Hematopoietic multipotent progenitor cell treated with erythropoietin and hydrocortisone succinate and interleukin-3 and kit ligand, for 17 days (in vitro differentiated cells): ENCODE results near the gene TSPAN4.

Experiments
- DNase-seq: peaks from one replicate; pipeline ENCODE4 v3.0.0-alpha.2; 2015; ENCODE audit warnings: low spot score

TSPAN4 gene

DNA sequence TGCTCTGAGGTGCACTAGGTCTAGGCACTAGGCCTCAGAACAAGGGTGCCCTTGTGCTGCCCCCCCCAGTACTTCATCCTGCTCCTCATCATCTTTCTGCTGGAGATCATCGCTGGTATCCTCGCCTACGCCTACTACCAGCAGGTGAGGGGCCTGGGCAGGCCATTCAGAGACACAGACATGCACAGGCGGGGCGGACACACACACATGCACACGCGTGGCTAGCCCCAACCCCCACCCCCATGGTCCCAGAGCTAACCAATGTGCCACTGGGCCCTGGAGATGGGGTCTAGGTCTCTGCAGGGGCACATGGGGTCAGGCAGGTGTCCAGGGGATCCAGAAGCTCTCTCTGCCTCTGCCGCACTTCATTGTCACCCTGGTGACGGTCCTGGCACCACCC is 6.0 kb upstream of the TSPAN4 start:
- no peak for DNase-seq

DNA sequence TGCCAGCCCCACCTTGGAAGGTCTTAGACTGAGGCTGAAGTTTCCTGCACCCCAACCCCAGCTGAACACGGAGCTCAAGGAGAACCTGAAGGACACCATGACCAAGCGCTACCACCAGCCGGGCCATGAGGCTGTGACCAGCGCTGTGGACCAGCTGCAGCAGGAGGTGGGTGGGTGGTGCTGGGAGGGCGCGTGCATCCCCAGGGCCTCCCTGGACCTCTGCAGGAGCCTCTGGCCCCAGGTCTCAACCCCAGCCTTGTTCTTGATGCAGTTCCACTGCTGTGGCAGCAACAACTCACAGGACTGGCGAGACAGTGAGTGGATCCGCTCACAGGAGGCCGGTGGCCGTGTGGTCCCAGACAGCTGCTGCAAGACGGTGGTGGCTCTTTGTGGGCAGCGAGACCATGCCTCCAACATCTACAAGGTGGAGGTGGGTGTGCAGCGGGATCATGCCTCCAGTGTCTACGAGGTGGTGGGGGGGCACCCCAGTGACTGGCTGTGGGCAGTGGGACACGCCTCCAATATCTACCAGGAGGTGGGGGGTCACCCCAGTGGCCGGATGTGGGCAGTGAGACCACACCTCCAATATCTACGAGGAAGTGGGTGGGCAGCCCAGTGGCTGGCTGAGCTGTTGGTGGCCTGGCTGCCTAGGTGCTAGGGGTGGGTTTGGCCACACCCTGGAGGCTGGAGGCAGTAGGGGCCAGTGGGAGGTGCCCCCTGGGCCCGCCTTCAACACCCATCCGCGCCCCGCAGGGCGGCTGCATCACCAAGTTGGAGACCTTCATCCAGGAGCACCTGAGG is 5.3 kb upstream of the TSPAN4 start:
- no peak for DNase-seq

DNA sequence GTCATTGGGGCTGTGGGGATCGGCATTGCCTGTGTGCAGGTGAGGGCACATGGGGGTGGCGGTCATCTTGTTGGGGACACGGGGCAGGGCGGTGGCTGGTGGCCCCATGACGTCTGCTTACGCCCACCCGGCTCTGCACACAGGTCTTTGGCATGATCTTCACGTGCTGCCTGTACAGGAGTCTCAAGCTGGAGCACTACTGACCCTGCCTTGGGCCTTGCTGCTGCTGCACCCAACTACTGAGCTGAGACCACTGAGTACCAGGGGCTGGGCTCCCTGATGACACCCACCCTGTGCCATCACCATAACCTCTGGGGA is 4.7 kb upstream of the TSPAN4 start:
- DNase-seq: no peak

DNA sequence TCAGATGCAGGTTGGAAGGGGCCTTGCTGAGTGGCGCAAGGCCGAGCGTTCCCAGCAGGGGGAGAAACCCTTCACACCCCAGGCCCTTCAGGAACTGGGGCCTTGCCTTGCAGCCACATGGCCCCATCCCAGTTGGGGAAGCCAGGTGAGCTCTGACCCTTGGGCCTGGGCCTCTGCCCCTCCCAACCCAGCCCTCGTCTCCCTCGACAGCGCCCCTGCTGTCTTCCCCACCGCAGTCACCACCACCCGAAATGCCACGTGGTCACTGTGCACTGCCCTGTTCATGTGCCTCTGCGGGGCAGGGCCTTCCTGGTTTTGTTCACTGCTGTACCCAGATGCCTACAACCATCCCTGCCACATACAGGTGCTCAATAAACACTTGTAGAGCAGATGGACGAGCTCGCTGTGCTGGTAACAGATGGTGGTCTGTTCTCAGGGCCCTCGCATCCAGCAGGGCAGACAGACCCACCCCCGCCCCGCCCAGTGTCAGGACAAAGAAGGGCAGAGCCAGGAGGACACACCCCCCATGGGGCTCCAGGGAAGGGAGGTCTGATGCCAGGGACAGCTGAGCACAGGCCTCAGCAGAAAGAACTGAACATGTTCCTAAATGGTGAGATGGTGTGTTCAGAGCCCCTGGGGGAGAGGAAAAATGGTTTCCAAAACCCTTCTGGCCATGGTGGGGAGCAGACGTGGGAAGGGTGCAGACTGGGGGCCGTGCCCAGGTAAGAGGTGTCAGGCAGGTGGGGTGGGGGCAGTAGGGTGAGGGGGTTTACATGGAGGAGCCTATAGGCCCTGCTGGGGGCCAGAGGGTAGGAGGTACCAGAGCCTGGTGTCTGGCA is 4.0 kb upstream of the TSPAN4 start:
- DNase-seq: no peak

DNA sequence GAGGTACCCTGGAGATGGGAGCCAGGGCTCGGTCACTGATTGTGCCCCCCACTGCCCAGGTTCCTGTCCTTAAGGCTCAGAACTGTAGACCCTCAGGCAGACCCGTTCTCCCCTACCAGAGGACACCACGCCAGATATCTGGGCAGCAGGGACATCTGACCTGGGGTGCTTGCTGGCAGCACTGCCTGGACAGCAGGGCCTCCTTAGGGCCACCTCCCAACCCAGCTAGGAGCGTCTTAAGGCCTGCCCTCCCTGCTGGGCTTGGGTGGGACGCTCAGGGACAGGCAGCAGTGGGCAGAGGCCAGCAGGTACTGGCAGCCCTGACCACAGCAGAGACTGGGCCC is 3.4 kb upstream of the TSPAN4 start:
- no peak for DNase-seq

DNA sequence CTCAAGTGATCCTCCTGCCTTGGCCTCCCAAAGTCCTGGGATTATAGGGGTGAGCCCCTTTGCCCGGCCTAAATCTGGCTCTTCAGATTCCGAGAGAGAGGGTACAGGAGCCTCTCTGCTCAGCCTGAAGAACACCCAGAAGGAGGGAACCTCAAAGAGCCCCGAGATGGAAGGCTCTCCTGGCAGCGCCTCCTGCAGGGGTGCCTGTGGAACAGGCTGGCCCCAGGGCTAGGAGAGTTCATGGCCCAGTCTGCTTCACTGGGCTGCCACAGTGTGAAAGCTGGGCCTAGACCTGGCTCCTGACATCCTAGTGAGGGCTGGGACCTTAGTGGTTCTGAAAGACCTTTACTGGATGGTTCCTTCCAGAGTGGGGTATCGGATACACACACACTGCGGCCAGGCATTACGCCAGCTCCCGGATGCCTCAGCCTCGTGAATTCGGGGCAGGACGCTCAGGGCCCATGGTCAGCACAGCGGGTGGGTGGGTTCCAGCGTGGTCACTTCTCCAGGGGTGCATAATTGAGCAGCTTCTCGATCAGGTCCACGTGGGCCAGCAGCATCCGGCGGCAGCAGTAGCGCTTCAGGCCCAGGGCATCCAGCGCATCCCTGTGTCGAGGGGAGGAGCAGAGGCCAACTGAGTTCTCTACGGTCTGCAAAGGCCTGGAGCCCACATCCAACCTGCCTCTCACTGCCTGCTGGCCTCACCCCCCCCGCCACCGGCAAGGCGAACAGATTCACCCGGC is 2.6 kb upstream of the TSPAN4 start:
- DNase-seq: no peak

DNA sequence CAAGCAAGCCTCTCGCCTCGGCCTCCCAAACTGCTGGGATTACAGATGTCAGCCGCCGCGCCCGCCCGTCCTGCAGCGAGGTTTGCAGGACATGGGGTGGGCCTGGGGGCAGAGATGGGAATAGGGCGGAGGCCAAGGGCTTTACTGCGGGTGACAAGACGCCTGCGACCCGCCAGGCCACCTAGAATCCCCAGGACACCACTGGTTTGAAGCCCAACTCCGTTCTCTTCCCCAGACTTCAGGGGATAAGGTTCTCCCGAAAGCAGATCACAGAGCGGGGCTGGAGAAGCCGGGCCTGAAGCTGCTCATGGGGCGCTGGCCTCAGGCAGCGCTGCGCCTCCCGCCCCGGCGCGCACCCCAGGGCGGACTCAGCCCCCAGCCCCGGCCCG is 677 bp upstream of the TSPAN4 start:
- DNase-seq: no peak

DNA sequence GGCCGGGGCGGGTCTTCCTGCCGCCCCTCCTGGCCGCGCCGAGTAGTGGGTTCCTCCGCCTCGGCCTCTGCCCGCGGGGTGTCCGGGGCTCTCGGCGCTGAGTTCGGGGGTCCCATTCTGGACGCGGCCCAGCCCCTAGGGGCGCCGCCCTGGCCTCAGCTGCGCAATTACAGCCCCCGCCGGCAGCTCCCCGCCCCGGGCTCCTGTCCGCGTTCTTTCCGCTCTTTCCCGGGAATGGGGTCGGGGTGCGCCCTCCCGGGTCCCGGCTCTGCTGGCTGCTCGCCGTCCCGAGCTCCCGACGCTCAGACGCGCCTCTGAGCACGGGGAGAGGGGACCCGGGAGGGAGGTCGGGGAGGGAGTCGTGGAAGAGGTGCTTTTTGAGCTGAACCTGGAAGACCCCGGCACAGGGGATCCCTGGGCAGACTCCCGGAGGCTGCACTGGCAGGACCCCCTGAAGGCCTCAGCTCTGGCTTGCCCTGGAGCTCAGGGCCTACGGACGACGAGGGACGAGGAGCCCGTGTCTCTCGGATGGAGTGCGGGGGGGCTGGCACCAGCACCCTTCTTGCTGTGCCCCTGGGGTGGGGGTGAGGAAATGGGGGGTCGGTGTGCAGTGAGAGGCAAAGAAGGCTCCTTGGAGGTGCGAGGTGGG is 558 bp downstream of the TSPAN4 start:
- DNase-seq: no peak

DNA sequence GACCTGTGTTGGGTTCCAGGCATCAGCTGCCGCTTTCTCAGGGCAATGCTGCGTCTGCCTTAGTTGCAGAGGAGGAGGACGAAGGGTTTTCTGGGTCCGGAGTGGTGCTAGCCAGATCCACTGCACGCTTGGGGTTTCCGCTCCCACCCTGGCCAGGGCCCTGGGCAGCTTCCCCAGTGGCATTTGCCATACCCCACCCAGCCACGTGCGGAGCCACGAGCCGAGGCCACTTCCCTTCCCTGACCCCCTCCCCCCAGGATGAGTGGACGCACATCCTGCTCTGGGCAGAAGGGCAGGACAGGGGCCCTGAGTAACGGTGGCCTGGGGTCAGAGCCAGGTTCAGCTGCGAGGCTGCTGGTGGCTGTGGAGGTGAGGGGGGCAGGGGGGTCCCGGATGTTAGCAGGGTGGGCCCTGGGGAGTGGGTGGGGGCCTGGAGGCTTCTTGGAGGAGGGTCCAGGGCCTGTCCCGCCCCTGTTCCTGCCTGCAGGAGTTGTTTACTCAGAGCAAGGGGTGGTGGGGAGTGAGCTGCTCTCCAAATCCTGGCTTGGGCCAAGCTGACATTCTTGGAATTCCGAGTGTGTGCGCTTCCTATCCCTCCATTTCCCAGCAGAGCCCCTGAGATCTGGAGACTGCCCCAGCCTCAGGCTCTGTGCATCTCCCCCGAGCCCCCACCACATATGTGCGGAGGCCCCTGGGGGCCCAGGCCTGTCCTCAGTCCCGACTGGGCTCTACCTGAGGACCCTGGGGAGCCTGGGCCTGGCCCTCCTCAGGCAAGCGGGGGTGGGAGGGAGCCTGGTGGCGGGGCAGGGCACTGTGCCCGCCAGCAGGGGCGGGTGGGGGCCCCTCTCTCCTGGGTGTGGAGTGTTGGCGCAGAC is 1.4 kb downstream of the TSPAN4 start:
- DNase-seq: no peak

DNA sequence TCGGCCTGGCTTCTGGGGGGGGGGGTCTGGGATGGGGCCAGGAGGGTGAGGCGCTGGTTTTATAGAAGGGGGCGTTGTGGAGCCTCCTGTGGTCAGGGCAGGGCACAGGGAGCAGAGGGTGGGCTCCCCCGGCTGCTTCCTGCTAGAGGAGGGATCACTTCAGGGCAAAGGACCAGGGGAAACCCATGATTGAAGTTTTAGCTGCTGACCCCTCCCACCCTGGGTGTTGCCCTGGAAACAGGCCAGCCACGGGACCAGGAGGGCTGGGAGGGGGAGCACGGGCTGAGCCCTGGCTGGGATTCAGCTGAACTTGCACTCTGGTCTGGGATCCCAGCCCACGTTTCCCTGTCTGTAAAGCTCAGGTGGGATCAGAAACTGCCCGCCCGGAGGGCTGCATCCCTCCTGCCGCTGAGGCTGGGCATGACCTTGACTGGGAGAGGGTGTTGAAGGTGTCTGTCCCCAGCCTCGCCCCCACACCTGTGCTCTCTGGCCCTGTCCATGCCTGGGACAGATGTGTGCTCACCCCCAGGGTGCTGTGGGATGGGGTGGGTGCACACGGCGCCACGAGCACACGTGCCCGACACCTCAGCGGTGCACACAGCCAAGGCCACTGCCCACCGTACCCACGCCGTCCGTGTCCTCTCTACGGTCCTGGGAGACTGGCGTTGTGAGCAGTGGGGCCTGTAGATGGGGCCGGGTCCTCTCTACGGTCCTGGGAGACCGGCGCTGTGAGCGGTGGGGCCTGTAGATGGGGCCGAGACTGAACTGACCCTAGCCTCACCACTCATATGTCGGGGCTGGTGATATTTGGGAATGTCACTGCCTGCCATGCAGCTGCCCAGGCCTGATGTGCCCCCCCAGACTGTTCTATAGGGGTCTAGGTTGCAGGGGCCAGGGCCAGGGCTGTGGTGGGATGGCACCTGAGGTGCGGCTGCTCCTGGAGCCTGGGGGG is 2.3 kb downstream of the TSPAN4 start:
- peak; percentile 58 for DNase-seq

DNA sequence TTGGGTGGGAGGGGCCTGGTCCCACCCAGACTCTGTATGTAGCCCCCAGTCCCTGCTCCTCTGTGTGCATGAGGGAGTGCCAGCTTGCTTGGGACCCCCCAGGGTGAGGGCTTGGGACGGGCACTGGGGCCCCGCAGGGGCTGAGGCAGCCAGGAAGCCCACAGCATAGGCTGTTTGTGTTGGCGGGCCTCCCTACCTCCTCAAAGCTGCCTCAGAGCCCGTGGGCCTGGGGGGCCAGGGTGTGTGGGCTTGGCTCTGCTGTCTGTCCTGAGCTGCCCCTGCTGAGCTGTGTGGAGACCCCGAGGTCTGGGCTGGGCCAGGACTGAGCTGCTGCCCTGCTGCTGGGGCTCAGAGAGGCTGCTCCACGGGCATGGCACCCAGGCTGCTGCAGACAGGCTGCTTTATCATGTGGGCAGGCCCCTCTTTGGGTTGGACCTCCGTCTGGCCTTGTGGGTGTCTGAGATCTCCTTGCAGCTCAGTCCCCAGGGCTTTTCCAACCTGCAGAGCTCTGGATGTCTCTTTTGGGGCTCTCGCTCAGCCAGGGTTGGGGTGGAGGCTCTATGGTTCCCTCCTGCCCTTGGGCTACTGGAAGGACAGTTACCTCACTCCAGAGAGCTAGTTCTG is 3.3 kb downstream of the TSPAN4 start:
- DNase-seq: no peak

DNA sequence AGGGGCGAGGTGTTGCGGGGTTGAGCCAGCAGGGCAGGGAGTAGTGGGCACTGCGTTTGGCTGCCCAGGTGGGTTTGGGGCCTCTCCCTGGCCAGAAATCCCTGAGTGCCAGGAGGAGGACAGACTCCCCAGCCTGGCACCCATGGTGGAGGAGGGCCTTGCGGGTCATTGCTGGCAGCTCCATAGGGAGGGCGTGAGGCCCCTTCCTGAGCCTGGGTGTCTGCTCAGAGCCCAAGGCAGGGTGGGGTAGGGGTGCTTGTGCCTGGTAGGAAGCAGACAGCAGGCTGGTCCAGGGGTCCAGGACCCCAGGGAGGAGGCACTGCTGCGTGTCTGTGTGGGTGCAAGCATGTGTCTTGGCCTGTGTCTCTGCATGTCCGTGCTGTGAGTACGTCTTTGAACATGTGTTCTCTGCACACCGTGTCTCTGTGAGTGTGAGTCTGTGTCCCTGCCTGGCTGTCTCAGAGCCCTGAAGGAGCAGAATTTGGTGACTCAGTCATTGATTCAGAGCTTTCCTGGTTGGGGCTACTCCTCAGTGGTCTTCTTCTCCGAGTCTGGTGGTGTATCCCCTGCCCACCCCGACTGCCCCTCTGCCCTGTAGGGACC is 3.9 kb downstream of the TSPAN4 start:
- DNase-seq: no peak

DNA sequence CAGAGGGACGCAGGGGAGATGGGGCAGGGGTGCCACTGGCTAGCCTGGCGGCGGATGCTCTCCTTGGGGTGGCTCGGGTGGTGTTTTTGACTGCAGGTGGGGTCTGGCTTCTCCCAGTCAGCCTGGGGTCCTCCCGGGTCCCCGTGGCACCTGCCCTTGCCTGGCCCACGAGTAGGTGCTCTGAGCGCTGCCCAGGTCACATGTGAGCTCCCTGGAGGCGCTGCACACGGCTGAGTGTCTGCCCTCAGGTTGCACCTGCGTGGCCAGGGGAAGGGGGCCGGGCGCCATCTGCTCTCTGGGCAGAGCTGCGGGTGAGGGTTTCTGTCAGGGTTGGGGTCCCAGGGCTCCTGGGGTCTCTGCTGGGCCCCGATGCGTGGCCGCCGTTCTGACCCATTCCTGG is 5.2 kb downstream of the TSPAN4 start:
- no peak for DNase-seq

DNA sequence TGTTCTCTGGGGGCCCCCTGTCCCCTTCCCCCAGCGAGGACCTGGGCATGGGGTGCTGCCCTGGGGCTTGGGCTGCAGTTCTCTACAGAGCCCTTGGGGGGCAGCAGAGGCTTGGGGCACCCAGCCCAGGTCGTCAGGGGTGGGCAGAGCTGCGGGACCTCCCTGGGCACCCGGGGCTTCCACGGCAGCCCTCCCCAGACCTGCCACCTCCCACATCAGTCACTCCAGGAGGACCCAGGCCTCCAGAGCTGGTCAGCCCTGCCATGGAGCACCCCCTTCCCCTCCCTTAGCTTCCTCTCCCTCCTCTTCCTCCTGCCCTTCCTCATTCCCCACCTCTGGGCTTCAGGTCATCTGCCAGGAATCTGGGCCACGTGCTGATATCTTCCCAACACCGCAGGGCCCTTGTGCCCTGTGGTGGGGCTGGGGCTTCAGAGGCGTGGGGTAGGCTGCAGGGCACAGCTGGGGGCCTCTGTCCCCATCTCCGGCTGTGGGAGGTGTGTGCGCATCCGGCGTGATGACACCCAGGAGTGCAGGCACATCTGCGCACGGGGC is 5.8 kb downstream of the TSPAN4 start:
- peak; percentile 69 for DNase-seq

DNA sequence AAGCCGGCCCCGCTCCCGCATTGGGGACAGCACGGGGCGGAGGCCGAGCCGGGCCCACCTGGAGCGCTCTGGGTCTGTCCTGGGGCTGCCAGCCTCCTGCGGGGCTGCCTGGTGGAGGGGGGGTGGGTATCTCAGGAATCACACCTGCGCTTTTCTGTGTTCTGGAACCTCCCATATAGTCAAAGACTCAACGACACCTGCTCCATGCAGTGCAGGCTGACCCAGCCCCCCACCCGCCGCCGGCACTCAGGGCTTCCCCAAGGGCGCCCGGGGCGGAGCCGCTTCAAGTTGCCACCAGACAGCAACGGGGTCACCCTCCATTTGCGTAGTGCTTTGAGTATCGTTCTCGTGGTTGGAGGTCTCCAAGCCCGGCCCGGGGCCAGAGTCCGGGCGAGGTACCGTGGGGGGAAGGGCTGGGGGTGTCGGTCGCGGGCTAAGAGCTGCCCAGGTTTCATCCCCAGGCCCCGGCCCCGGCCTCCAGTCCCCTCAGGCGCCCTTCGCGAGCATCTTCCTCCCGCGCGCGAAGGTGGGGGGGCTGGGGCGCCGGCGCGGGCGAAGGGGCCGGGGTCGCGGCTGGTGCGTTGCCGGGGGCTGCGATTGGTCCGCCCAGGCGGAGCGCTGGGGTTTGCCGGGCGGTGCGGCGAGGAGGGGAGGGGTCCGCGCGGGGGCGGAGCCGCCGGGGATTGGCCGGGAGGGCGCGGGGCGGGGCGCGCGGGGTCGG is 6.6 kb downstream of the TSPAN4 start:
- no peak for DNase-seq

DNA sequence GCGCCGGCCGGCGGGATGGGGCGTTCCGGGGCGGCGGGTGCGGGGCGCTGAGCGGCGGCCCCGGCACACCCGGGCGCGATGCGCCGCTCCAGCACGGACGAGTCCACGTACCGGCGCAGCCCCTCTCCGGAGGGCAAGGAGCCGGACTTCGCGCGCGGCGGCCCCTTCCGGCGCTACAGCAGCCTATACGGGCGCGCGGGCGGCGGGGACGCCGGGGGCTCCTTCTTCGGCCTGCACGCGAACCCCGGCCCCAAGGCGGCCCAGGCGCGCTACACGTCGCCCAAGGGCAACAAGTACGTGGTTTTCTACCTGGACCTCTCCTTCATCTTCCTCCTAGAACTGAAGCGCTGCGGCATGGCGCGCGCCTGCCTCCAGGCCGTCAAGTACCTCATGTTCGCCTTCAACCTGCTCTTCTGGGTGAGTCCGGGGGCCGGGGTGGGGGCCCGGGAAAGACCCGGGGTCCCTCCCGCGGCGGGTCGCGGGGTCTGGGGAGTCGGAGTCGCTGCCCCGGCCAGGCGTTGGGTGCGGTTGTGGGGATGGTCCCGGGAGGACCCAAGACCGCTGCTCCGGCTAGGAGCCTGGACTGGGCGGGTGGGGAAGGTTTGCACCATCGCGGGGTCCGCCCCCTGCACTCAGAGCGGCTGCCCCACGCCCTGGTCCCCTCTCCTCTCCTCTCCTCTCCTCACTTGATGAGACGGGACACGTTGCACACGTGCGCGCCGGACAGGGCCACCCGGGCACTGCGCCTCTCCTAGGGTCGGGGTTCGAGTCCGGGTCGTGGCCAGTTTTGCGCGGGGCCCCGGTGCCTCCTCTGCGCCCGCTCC is 7.5 kb downstream of the TSPAN4 start:
- DNase-seq: no peak
